Measurements from ENCODE around the gene CNNM2.
"Not testable (repeated sequence)": the region's sequence is repeated elsewhere in the genome, so short reads cannot be mapped to it uniquely, and the experiment has no call there.

CNNM2 gene

GRCh38 chr10:102927311-102928010 lies 9.4 kb downstream of the CNNM2 start:
- Histone ChIP-seq H3K9me3 (ENCODE audit: insufficient read depth, low read depth, low read length) (no peaks in the 10 kb centered on the region), H3K9me2 (replicated peaks; ENCODE audit: low read depth, low read length) (no peaks in the 10 kb centered on the region), H3K79me2 (ENCODE audit: insufficient read depth, low read length) (peaks cover 14% of the 10 kb centered on the region; the same call in 1 of the 2 replicates), H2AFZ (ENCODE audit: low read length) (no peak overlapping the region), H4K20me1 (ENCODE audit: insufficient read depth, low read length, poor library complexity, severe bottlenecking) (no peaks in the 10 kb centered on the region), H3K27me3 (ENCODE audit: insufficient read depth, low read length, poor library complexity, severe bottlenecking) (no peaks in the 10 kb centered on the region), H3K4me1 (ENCODE audit: insufficient read depth, low read length, poor library complexity, severe bottlenecking) (peaks cover 36% of the 10 kb centered on the region), H3K4me2 (ENCODE audit: low read depth, low read length, poor library complexity, severe bottlenecking) (no peak overlapping the region), H3F3A (ENCODE audit: low read depth) (no peaks in the 10 kb centered on the region), H3K9ac (ENCODE audit: low read depth, low read length, poor library complexity, severe bottlenecking) (no peak overlapping the region), H3K36me3 (ENCODE audit: insufficient read depth, low read length) (no peaks in the 10 kb centered on the region), H3K4me3 (ENCODE audit: low read length, poor library complexity, severe bottlenecking) (no peak overlapping the region)
- TF ChIP-seq, protein P1, sequence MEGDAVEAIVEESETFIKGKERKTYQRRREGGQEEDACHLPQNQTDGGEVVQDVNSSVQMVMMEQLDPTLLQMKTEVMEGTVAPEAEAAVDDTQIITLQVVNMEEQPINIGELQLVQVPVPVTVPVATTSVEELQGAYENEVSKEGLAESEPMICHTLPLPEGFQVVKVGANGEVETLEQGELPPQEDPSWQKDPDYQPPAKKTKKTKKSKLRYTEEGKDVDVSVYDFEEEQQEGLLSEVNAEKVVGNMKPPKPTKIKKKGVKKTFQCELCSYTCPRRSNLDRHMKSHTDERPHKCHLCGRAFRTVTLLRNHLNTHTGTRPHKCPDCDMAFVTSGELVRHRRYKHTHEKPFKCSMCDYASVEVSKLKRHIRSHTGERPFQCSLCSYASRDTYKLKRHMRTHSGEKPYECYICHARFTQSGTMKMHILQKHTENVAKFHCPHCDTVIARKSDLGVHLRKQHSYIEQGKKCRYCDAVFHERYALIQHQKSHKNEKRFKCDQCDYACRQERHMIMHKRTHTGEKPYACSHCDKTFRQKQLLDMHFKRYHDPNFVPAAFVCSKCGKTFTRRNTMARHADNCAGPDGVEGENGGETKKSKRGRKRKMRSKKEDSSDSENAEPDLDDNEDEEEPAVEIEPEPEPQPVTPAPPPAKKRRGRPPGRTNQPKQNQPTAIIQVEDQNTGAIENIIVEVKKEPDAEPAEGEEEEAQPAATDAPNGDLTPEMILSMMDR (conservative IDR thresholded peaks at IDR 0.05; ENCODE audit: low read length) = no peak
- TF ChIP-seq EZH2phosphoT487 (IDR thresholded peaks at IDR 0.05; ENCODE audit: borderline replicate concordance) = no peak

DNA sequence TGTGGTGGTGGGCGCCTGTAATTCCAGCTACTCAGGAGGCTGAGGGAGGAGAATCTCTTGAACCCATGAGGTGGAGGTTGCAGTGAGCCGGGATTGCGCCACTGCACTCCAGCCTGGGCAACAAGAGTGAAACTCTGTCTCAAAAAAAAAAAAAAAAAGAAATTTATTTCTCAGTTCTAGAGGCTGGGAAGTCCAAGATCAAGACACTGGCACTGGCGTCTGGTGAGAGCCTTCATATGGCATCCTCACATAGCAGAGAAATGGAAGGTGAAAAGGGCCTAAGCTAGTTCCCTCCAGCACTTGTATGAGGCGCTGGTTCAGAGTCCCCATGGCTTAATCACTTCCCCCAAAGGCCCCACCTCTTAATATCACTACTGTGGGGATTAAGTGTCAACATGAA lies 10.3 kb downstream of the CNNM2 start:
- not testable (repeated sequence) for H3K9ac ChIP-seq (ENCODE audit: low read depth, low read length, poor library complexity, severe bottlenecking); H3K9me3 ChIP-seq (ENCODE audit: insufficient read depth, low read depth, low read length); H2AFZ ChIP-seq (ENCODE audit: low read length); H3K27me3 ChIP-seq (ENCODE audit: insufficient read depth, low read length, poor library complexity, severe bottlenecking); H3K4me3 ChIP-seq (ENCODE audit: low read length, poor library complexity, severe bottlenecking); H3F3A ChIP-seq (ENCODE audit: low read depth); H3K9me2 ChIP-seq (replicated peaks; ENCODE audit: low read depth, low read length); H3K36me3 ChIP-seq (ENCODE audit: insufficient read depth, low read length); H3K4me2 ChIP-seq (ENCODE audit: low read depth, low read length, poor library complexity, severe bottlenecking); H4K20me1 ChIP-seq (ENCODE audit: insufficient read depth, low read length, poor library complexity, severe bottlenecking)
- H3K79me2 ChIP-seq (ENCODE audit: insufficient read depth, low read length) = peaks cover 11% of the 10 kb centered on the region; the same call in 1 of the 2 replicates
- peaks cover 26% of the 10 kb centered on the region for H3K4me1 ChIP-seq (ENCODE audit: insufficient read depth, low read length, poor library complexity, severe bottlenecking)

DNA sequence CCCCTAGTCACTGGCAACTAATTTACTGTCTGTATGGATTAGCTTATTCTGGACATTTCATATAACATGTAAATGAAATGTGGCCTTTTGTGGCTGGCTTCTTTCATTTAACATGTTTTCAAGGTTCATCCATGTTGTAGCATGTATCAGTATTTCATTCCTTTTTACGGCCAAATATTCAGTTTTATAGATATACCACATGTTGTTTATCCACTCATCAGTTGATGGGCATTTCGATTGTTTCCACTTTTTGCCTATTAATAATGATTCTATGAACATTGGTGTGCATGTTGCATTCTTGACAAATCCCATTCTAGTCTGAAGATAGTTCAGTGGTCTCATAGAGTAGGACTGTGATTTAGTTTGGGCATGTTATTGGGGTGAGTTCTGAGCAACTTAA lies 12.6 kb downstream of the CNNM2 start:
- Histone ChIP-seq H3K4me2 (ENCODE audit: low read depth, low read length, poor library complexity, severe bottlenecking) (no peak overlapping the region), H3K79me2 (ENCODE audit: insufficient read depth, low read length) (no peaks in the 10 kb centered on the region), H3K4me3 (ENCODE audit: low read length, poor library complexity, severe bottlenecking) (no peak overlapping the region), H3K27me3 (ENCODE audit: insufficient read depth, low read length, poor library complexity, severe bottlenecking) (no peaks in the 10 kb centered on the region), H3F3A (ENCODE audit: low read depth) (no peaks in the 10 kb centered on the region), H3K9me3 (ENCODE audit: insufficient read depth, low read depth, low read length) (no peaks in the 10 kb centered on the region), H3K9ac (ENCODE audit: low read depth, low read length, poor library complexity, severe bottlenecking) (no peak overlapping the region), H4K20me1 (ENCODE audit: insufficient read depth, low read length, poor library complexity, severe bottlenecking) (no peaks in the 10 kb centered on the region), H2AFZ (ENCODE audit: low read length) (no peak overlapping the region), H3K4me1 (ENCODE audit: insufficient read depth, low read length, poor library complexity, severe bottlenecking) (peaks cover 12% of the 10 kb centered on the region), H3K36me3 (ENCODE audit: insufficient read depth, low read length) (no peaks in the 10 kb centered on the region), H3K9me2 (replicated peaks; ENCODE audit: low read depth, low read length) (no peaks in the 10 kb centered on the region)
- TF ChIP-seq, protein P1 (conservative IDR thresholded peaks at IDR 0.05; ENCODE audit: low read length) = no peak
- no peak for TF ChIP-seq EZH2phosphoT487 (IDR thresholded peaks at IDR 0.05; ENCODE audit: borderline replicate concordance)

- no peaks in the 10 kb centered on the region for H3K36me3 ChIP-seq (ENCODE audit: insufficient read depth, low read length)
- H3K79me2 ChIP-seq (ENCODE audit: insufficient read depth, low read length) = no peaks in the 10 kb centered on the region
- H3K9me3 ChIP-seq (ENCODE audit: insufficient read depth, low read depth, low read length) = no peaks in the 10 kb centered on the region
- H3K4me1 ChIP-seq (ENCODE audit: insufficient read depth, low read length, poor library complexity, severe bottlenecking) = peaks cover 15% of the 10 kb centered on the region
- no peak overlapping the region for H3K4me2 ChIP-seq (ENCODE audit: low read depth, low read length, poor library complexity, severe bottlenecking)
- no peak overlapping the region for H2AFZ ChIP-seq (ENCODE audit: low read length)
- H3K9me2 ChIP-seq (replicated peaks; ENCODE audit: low read depth, low read length) = no peaks in the 10 kb centered on the region
- no peaks in the 10 kb centered on the region for H3K27me3 ChIP-seq (ENCODE audit: insufficient read depth, low read length, poor library complexity, severe bottlenecking)
- no peak overlapping the region for H3K9ac ChIP-seq (ENCODE audit: low read depth, low read length, poor library complexity, severe bottlenecking)
- no peaks in the 10 kb centered on the region for H3F3A ChIP-seq (ENCODE audit: low read depth)
- no peaks in the 10 kb centered on the region for H4K20me1 ChIP-seq (ENCODE audit: insufficient read depth, low read length, poor library complexity, severe bottlenecking)
- no peak overlapping the region for H3K4me3 ChIP-seq (ENCODE audit: low read length, poor library complexity, severe bottlenecking)
- TF ChIP-seq, protein P1 (conservative IDR thresholded peaks at IDR 0.05; ENCODE audit: low read length) = no peak
- TF ChIP-seq EZH2phosphoT487 (IDR thresholded peaks at IDR 0.05; ENCODE audit: borderline replicate concordance) = no peak
Observed at GRCh38 chr10:102931643-102932042, 13.5 kb downstream of the CNNM2 start.
